ENCODE measurements around the gene WDR5. TPM values are rescaled to one million over a fixed set of nuclear protein-coding genes. Genes with fewer than 3 reads are reported as not detected.

WDR5 gene
- total and polyA plus RNA-seq, 2 of the 13 experiments (the other 11 are each of a cell fraction or from before 2014, with no cell fraction given): 34.3 TPM

DNA sequence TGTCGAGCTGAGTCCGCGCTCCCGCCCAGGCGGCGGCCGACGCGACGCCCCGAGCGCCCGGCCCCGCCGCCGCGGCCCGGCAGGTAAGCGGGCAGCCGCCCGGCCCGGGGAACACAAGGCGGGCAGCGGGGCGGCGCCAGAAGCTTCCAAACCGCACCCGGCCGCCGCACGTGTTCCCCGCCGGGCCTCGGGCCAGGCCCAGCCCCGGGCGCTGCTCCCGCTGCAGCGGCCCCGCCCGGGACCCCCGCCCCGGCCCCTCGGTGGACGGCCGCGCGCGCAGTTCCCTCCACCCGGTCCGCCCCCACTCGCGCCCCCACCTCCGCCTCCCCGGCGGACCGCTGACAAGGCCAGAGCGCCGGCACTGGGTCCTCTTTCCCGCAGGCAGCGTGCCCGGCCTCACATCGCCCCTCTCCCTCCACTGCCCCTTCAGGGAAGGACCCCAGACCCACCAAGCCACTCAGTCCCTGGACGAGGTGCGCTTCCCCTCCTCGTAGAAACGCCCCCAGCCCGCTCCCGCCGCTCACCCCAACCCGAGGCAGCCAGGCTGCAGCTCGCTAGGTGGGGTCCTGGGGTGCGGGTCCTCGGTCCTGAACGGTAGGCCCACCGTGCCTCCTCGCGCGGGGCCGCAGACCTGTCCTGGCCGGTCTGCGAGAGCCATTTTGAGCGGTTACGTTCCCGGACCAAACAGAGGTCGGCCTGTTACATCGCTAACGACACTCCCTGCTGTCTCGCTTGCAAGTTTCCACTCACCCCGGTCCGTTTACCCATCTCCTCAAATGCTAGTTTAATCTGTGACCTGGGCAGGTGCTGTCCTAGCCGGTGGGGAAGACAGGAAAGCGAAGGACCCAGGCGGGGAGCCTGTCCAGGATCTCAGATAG lies 475 bp downstream of the WDR5 start (continued):
- TF ChIP-seq THAP11 (CRISPR knock-in tag; IDR thresholded peaks at IDR 0.05) (0 out of 2 replicates have a peak, but pooled peaks have one; percentile 17), ZNF768 (CRISPR knock-in tag; IDR thresholded peaks at IDR 0.05) (peak; percentile 44; the same call in 1 of the 2 replicates), ZNF563 (CRISPR knock-in tag; IDR thresholded peaks at IDR 0.05) (0 out of 2 replicates have a peak, but pooled peaks have one; percentile 36), LCORL (IDR thresholded peaks at IDR 0.05) (no peak), LCORL (CRISPR knock-in tag; IDR thresholded peaks at IDR 0.05) (0 out of 2 replicates have a peak, but pooled peaks have one; percentile 25), PPARG (CRISPR knock-in tag; conservative IDR thresholded peaks at IDR 0.05) (no peak), MEIS2 (CRISPR knock-in tag; IDR thresholded peaks at IDR 0.05) (peak; percentile 19; the same call in 1 of the 2 replicates), THAP7 (CRISPR knock-in tag; IDR thresholded peaks at IDR 0.05) (peak; percentile 45; the same call in 1 of the 2 replicates), ZNF225 (CRISPR knock-in tag; IDR thresholded peaks at IDR 0.05) (0 out of 2 replicates have a peak, but pooled peaks have one; percentile 42), FOXC1 (CRISPR knock-in tag; IDR thresholded peaks at IDR 0.05; ENCODE audit: borderline replicate concordance) (0 out of 2 replicates have a peak, but pooled peaks have one; percentile 61), JARID2 (CRISPR knock-in tag; IDR thresholded peaks at IDR 0.05; ENCODE audit: insufficient replicate concordance) (peak; percentile 20)
- TF ChIP-seq, protein P1, sequence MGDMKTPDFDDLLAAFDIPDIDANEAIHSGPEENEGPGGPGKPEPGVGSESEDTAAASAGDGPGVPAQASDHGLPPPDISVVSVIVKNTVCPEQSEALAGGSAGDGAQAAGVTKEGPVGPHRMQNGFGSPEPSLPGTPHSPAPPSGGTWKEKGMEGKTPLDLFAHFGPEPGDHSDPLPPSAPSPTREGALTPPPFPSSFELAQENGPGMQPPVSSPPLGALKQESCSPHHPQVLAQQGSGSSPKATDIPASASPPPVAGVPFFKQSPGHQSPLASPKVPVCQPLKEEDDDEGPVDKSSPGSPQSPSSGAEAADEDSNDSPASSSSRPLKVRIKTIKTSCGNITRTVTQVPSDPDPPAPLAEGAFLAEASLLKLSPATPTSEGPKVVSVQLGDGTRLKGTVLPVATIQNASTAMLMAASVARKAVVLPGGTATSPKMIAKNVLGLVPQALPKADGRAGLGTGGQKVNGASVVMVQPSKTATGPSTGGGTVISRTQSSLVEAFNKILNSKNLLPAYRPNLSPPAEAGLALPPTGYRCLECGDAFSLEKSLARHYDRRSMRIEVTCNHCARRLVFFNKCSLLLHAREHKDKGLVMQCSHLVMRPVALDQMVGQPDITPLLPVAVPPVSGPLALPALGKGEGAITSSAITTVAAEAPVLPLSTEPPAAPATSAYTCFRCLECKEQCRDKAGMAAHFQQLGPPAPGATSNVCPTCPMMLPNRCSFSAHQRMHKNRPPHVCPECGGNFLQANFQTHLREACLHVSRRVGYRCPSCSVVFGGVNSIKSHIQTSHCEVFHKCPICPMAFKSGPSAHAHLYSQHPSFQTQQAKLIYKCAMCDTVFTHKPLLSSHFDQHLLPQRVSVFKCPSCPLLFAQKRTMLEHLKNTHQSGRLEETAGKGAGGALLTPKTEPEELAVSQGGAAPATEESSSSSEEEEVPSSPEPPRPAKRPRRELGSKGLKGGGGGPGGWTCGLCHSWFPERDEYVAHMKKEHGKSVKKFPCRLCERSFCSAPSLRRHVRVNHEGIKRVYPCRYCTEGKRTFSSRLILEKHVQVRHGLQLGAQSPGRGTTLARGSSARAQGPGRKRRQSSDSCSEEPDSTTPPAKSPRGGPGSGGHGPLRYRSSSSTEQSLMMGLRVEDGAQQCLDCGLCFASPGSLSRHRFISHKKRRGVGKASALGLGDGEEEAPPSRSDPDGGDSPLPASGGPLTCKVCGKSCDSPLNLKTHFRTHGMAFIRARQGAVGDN (CRISPR knock-in tag; IDR thresholded peaks at IDR 0.05): peak; percentile 61
- TF ChIP-seq, protein P2, sequence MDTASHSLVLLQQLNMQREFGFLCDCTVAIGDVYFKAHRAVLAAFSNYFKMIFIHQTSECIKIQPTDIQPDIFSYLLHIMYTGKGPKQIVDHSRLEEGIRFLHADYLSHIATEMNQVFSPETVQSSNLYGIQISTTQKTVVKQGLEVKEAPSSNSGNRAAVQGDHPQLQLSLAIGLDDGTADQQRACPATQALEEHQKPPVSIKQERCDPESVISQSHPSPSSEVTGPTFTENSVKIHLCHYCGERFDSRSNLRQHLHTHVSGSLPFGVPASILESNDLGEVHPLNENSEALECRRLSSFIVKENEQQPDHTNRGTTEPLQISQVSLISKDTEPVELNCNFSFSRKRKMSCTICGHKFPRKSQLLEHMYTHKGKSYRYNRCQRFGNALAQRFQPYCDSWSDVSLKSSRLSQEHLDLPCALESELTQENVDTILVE (CRISPR knock-in tag; IDR thresholded peaks at IDR 0.05): no peak
